H1 (cell line): Measurements from ENCODE around the gene REPS1. TPM values are rescaled to one million over a fixed set of nuclear protein-coding genes. Genes with fewer than 3 reads are reported as not detected.
A peak's percentile ranks its signal among the peaks of the same experiment; 100 is the strongest.

Experiments
- CTCF ChIA-PET: fragments of 300-600 bp; sonication (Branson Sonifier 250); formaldehyde crosslinking; loops from one replicate; lab custom pipeline; 2021; ENCODE audit not compliant: partially characterized antibody; lab: Charles Lee
- POLR2A ChIA-PET: fragments of 300-600 bp; sonication (Branson Sonifier 250); formaldehyde crosslinking; loops from one replicate; lab custom pipeline; 2021; ENCODE audit warnings: inconsistent platforms; ENCODE audit not compliant: partially characterized antibody; lab: Charles Lee
- DNase-seq, 2 experiments: peaks; one replicate each; pipeline versions ENCODE4 v3.0.0 to v3.0.0-alpha.2; 2010 to 2022; ENCODE audit warnings: low spot score in 2 of 2, low read depth in 1 of 2, mixed read lengths in 1 of 2
- FAIRE-seq: peaks from 2 replicates; lab custom pipeline; 2011; peaks lifted over from hg19 to GRCh38; lab: Jason Lieb, UNC
- H2AFZ ChIP-seq: 2 replicates; pipeline ENCODE4 v1.8.1; 2012; ENCODE audit warnings: low read length, inconsistent platforms
- H2AK5ac ChIP-seq: 2 replicates; pipeline ENCODE4 v1.6.1; 2013; ENCODE audit warnings: low read depth, low read length
- H2BK120ac ChIP-seq: replicated peaks from 2 replicates; pipeline ENCODE3; 2013; ENCODE audit warnings: low read depth, low read length, inconsistent platforms
- H2BK12ac ChIP-seq: 2 replicates; pipeline ENCODE4 v1.6.1; 2013; ENCODE audit warnings: low read depth, low read length
- H2BK15ac ChIP-seq: 2 replicates; pipeline ENCODE4 v1.6.1; 2013; ENCODE audit warnings: low read length
- H2BK20ac ChIP-seq: 2 replicates; pipeline ENCODE4 v1.6.1; 2013; ENCODE audit warnings: low read length
- H2BK5ac ChIP-seq: 2 replicates; pipeline ENCODE4 v1.6.1; 2013; ENCODE audit warnings: low read depth, low read length
- H3K14ac ChIP-seq: 2 replicates; pipeline ENCODE4 v1.6.1; 2013; ENCODE audit warnings: inconsistent platforms; ENCODE audit not compliant: insufficient read length
- H3K18ac ChIP-seq: 2 replicates; pipeline ENCODE4 v1.6.1; 2013; ENCODE audit warnings: low read length; ENCODE audit errors: extremely low read depth
- H3K23ac ChIP-seq: 2 replicates; pipeline ENCODE4 v1.6.1; 2013; ENCODE audit warnings: inconsistent platforms; ENCODE audit not compliant: insufficient read length
- H3K23me2 ChIP-seq: 2 replicates; pipeline ENCODE4 v1.6.1; 2013; ENCODE audit warnings: low read depth, low read length
- H3K27ac ChIP-seq: 2 replicates; pipeline ENCODE4 v1.6.1; 2011; ENCODE audit warnings: low read depth, low read length, inconsistent platforms
- H3K27me3 ChIP-seq, 4 experiments: replicated peaks in 1 of 4; 1 replicate in 1 of 4; 2 replicates in 3 of 4; pipeline versions ENCODE4 v1.6.1 to v1.8.1; 2011 to 2013; ENCODE audit warnings: low read length in 3 of 4, mild to moderate bottlenecking in 3 of 4, inconsistent platforms in 2 of 4, mixed read lengths in 2 of 4, moderate library complexity in 1 of 4; ENCODE audit not compliant: control insufficient read depth in 3 of 4, insufficient read depth in 3 of 4; ENCODE audit errors: extremely low read depth in 1 of 4
- H3K36me3 ChIP-seq, 4 experiments: 2 replicates each; pipeline versions ENCODE4 v1.6.1 to v1.8.1; 2011 to 2013; ENCODE audit warnings: mild to moderate bottlenecking in 4 of 4, low read length in 3 of 4, moderate library complexity in 2 of 4, control low read depth in 1 of 4, inconsistent platforms in 1 of 4; ENCODE audit not compliant: insufficient read depth in 4 of 4, control insufficient read depth in 2 of 4
- H3K4ac ChIP-seq: replicated peaks from 2 replicates; pipeline ENCODE3; 2013; ENCODE audit warnings: low read length, low read depth, mixed read lengths, inconsistent platforms; ENCODE audit not compliant: insufficient read length
- H3K4me1 ChIP-seq, 4 experiments: replicated peaks in 1 of 4; 1 replicate in 1 of 4; 2 replicates in 3 of 4; pipeline versions ENCODE4 v1.6.1 to v1.8.1; 2011 to 2013; ENCODE audit warnings: low read length in 3 of 4, inconsistent platforms in 2 of 4, mixed read lengths in 1 of 4; ENCODE audit not compliant: insufficient read depth in 4 of 4, control insufficient read depth in 3 of 4
- H3K4me2 ChIP-seq, 2 experiments: 2 replicates each; pipeline versions ENCODE4 v1.6.1 to v1.8.1; 2011 to 2013; ENCODE audit warnings: low read depth in 2 of 2, low read length in 2 of 2, control low read depth in 1 of 2, inconsistent platforms in 1 of 2, mild to moderate bottlenecking in 1 of 2; ENCODE audit not compliant: insufficient read depth in 1 of 2
- H3K4me3 ChIP-seq, 4 experiments: fragments of 200-600, 300-600 bp in 1 of 4; sonication (generic), shearing (Covaris generic), sonication (Bioruptor Twin) in 1 of 4; 2 replicates each; pipeline versions ENCODE4 v1.5.1 to v1.8.1; 2011 to 2016; ENCODE audit warnings: low read length in 4 of 4, low read depth in 3 of 4, control low read depth in 2 of 4, inconsistent platforms in 2 of 4, mild to moderate bottlenecking in 2 of 4, mixed read lengths in 1 of 4, moderate library complexity in 1 of 4; ENCODE audit not compliant: insufficient read depth in 2 of 4; ENCODE audit errors: extremely low read depth in 1 of 4
- H3K56ac ChIP-seq: replicated peaks from 2 replicates; pipeline ENCODE3; 2013; ENCODE audit warnings: low read depth, mild to moderate bottlenecking, mixed read lengths, low read length, inconsistent platforms; ENCODE audit not compliant: insufficient read length
- H3K79me1 ChIP-seq: 2 replicates; pipeline ENCODE4 v1.6.1; 2013; ENCODE audit warnings: low read depth, low read length, control low read depth
- H3K79me2 ChIP-seq, 2 experiments: 2 replicates each; pipeline versions ENCODE4 v1.6.1 to v1.8.1; 2012 to 2013; ENCODE audit warnings: low read length in 2 of 2, mild to moderate bottlenecking in 2 of 2, inconsistent platforms in 1 of 2; ENCODE audit not compliant: insufficient read depth in 2 of 2, control insufficient read depth in 1 of 2
- H3K9ac ChIP-seq, 4 experiments: replicated peaks in 1 of 4; 1 replicate in 1 of 4; 2 replicates in 3 of 4; pipeline versions ENCODE4 v1.6.1 to v1.8.1; 2011 to 2013; ENCODE audit warnings: low read depth in 3 of 4, low read length in 3 of 4, control low read depth in 2 of 4, mild to moderate bottlenecking in 2 of 4, moderate library complexity in 2 of 4, inconsistent platforms in 1 of 4; ENCODE audit errors: extremely low read depth in 1 of 4
- H3K9me3 ChIP-seq, 2 experiments: 2 replicates each; pipeline versions ENCODE4 v1.6.1 to v1.8.1; 2012 to 2013; ENCODE audit warnings: mild to moderate bottlenecking in 2 of 2, moderate library complexity in 2 of 2, control low read depth in 1 of 2, inconsistent platforms in 1 of 2, low read depth in 1 of 2, low read length in 1 of 2, mixed read lengths in 1 of 2; ENCODE audit not compliant: insufficient read depth in 2 of 2
- H4K20me1 ChIP-seq, 2 experiments: replicated peaks in 1 of 2; 2 replicates each; pipeline versions ENCODE3 to v1.8.1; 2011 to 2013; ENCODE audit warnings: inconsistent platforms in 2 of 2, low read length in 2 of 2, mild to moderate bottlenecking in 1 of 2; ENCODE audit not compliant: insufficient read depth in 2 of 2, control insufficient read depth in 1 of 2
- H4K5ac ChIP-seq: 2 replicates; pipeline ENCODE4 v1.6.1; 2013; ENCODE audit warnings: low read length, low read depth, mixed read lengths, inconsistent platforms; ENCODE audit not compliant: insufficient read length
- H4K8ac ChIP-seq: 2 replicates; pipeline ENCODE4 v1.8.0; 2013; ENCODE audit warnings: mild to moderate bottlenecking, moderate library complexity, low read length, inconsistent platforms; ENCODE audit not compliant: insufficient read depth; ENCODE audit errors: extremely low read depth
- H4K91ac ChIP-seq: replicated peaks from 2 replicates; pipeline ENCODE3; 2013; ENCODE audit warnings: low read length, mixed read lengths, inconsistent platforms; ENCODE audit not compliant: insufficient read length
- BRCA1 ChIP-seq: IDR thresholded peaks from 2 replicates; pipeline ENCODE4 v1.6.1; 2012; ENCODE audit warnings: low read depth, low read length, improper control_type of control experiment
- CBX5 ChIP-seq: fragments of 300-800, 300-1000 bp; sonication (generic); IDR thresholded peaks from 2 replicates; pipeline ENCODE4 v1.7.1; 2016; ENCODE audit warnings: antibody characterized with exemption, low read length, low read depth
- HDAC2 ChIP-seq, 2 experiments: fragments of 300-600 bp in 1 of 2; sonication (generic) in 1 of 2; IDR thresholded peaks; 2 replicates each; pipeline ENCODE4 v1.6.1; 2011 to 2012; ENCODE audit warnings: low read depth in 2 of 2, low read length in 2 of 2, mild to moderate bottlenecking in 2 of 2, moderate library complexity in 2 of 2, borderline replicate concordance in 1 of 2, inconsistent platforms in 1 of 2
- MAFK ChIP-seq: IDR thresholded peaks from 2 replicates; pipeline ENCODE4 v1.6.1; 2012; ENCODE audit warnings: low read depth, mild to moderate bottlenecking, improper control_type of control experiment, low read length
- RAD21 ChIP-seq, 2 experiments: IDR thresholded peaks in 1 of 2; conservative IDR thresholded peaks in 1 of 2; 2 replicates each; pipeline ENCODE4 v1.6.1; 2011; ENCODE audit warnings: low read depth in 2 of 2, low read length in 2 of 2, improper control_type of control experiment in 1 of 2, inconsistent platforms in 1 of 2, mild to moderate bottlenecking in 1 of 2, moderate library complexity in 1 of 2
- RBBP5 ChIP-seq: IDR thresholded peaks from 2 replicates; pipeline ENCODE4 v1.7.1; 2012; ENCODE audit warnings: low read depth, mild to moderate bottlenecking, inconsistent platforms, low read length, moderate library complexity, borderline replicate concordance
- SAP30 ChIP-seq: fragments of 300-600 bp; sonication (generic); IDR thresholded peaks from 2 replicates; pipeline ENCODE4 v1.7.1; 2012; ENCODE audit warnings: low read length, moderate library complexity, mild to moderate bottlenecking, inconsistent platforms; ENCODE audit not compliant: insufficient read depth, insufficient replicate concordance
- TEAD4 ChIP-seq: IDR thresholded peaks from 2 replicates; pipeline ENCODE4 v1.6.1; 2012; ENCODE audit warnings: low read depth, low read length, inconsistent platforms, mixed read lengths
- YY1 ChIP-seq: IDR thresholded peaks from 2 replicates; pipeline ENCODE4 v1.6.1; 2011; ENCODE audit warnings: low read depth, mild to moderate bottlenecking, low read length
- WGBS, 2 experiments: shearing (Covaris generic) in 1 of 2; methylation state at CpG; one replicate each; pipeline versions ENCODE4 v1.1.6 to v1.1.7; 2013 to 2015; ENCODE audit warnings: low lambda C conversion rate in 2 of 2, mixed read lengths in 2 of 2, inconsistent platforms in 1 of 2, low coverage in 1 of 2, missing lambda C conversion rate in 1 of 2; ENCODE audit not compliant: insufficient replicate concordance in 2 of 2, insufficient coverage in 1 of 2, insufficient read length in 1 of 2; ENCODE audit errors: extremely low coverage in 1 of 2, missing lambda C conversion rate in 1 of 2; 5-methylcytosine and 5-hydroxymethylcytosine counted together
- polyA plus RNA-seq, 7 experiments: library from polyadenylated mRNA; depleted of rRNA in 3 of 7; stranded (reverse) in 5 of 7; unstranded in 2 of 7; fragments of >200 nt in 5 of 7; fragments of 200-250 nt in 2 of 7; gene quantifications; 1 replicate in 5 of 7; 2 replicates in 1 of 7; 4 replicates in 1 of 7; pipeline versions ENCODE4 v1.2.1 to v1.2.3, GENCODE V29; 2011 to 2013; ENCODE audit warnings: missing spikeins in 2 of 7, mixed read lengths in 2 of 7
- total RNA-seq: library from RNA; stranded (reverse); fragmentation: NEBNext Ultra II Directional; extraction: Animal tissue kit (Norgen Biotek cat#: 25700); gene quantifications from 2 replicates; pipeline ENCODE4 v1.2.1, GENCODE V29; 2021

The REPS1 gene
- total and polyA plus RNA-seq, 2 of the 8 experiments (the other 6 are each of a cell fraction or from before 2014, with no cell fraction given) = 52.1 to 68.9 TPM

DNA sequence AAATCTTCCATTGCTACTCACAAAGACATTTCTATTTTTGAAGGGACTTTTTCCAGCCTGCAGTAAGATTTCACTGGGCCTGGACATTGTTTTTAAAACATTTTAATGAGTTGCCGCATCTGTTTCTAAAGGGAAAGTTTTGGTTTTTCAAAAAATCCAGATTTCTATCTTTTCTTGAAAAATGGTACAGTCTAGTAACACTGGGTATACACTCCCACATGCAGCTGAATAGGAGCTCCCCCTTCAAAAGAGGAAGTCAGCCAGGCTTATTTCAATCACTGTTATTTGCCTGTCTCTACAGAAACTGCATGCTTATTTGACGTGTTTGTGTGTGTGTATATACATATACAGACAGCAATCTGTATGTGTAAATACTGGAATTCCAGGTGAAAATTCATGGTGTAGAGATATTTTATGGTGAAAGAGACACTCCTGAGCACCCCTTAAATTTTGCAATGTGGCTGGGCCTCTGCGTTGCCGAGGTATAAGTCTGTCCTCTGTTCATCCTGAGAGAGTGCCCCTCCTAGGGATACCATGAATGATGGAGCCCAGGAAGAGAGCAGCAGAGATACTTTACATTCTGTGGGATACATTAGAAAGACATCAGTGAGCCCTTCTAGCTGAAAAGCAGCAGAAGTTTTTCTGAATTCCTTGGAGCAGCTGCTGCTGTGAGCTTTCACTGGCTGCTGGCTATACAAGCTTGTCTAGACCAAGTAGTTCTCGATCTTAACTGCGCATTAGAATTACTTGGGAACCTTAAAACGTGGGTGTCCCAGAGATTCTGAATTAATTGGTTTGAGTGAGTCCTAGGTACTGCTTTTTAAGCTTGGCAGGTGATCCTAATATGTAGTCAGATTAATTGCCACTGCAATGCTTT, 28.5 kb upstream of the REPS1 start:
- Histone ChIP-seq H2BK20ac (no peak overlapping the region; the same call in 1 of the 2 replicates), H3K36me3 (no peaks in the 10 kb centered on the region), H3K4me1 (peaks cover 0 to 4% (median 1%) of the 10 kb centered on the region in 4 experiments; a peak in 2 of 7 replicates), H3K4me2 (no peak overlapping the region), H3K79me2 (no peaks in the 10 kb centered on the region), H2BK120ac (no peak overlapping the region), H3K14ac (no peak overlapping the region), H4K20me1 (no peaks in the 10 kb centered on the region), H4K91ac (no peak overlapping the region), H3K23me2 (no peaks in the 10 kb centered on the region; the same call in 1 of the 2 replicates), H2BK15ac (no peak overlapping the region), H3K9ac (no peak overlapping the region), H3K18ac (no peak overlapping the region), H3K56ac (no peak overlapping the region), H2BK5ac (no peak overlapping the region), H2AK5ac (no peak overlapping the region), H2BK12ac (no peak overlapping the region; the same call in 1 of the 2 replicates), H3K27ac (no peak overlapping the region), H2AFZ (no peak overlapping the region), H3K27me3 (no peaks in the 10 kb centered on the region), H3K23ac (no peak overlapping the region), H3K4me3 (no peak overlapping the region), H4K5ac (no peak overlapping the region), H4K8ac (no peak overlapping the region), H3K9me3 (no peaks in the 10 kb centered on the region), H3K79me1 (no peaks in the 10 kb centered on the region), H3K4ac (no peak overlapping the region)
- ChIA-PET CTCF (interaction anchor here (1.2 to 1.4 kb wide), 2 partner anchors 24 to 28 kb away, joined by 3 read pairs; partner anchors contain the start of gene REPS1), POLR2A (interaction anchor here (0.7 to 2.0 kb wide), 4 partner anchors 9 to 13 kb away, joined by 3 to 7 read pairs (median 4); no protein-coding TSS in a partner anchor)
- no peak for FAIRE-seq
- DNase-seq = peak in 1 of 2 experiments; percentile 37
- WGBS, 2 experiments = 80% methylated on average over 7 of the region's 7 CpGs; no CpG with 5 or more reads in 1 of the 2 experiments
- TF ChIP-seq TEAD4 (no peak), CBX5 (no peak), BRCA1 (no peak), SAP30 (no peak), MAFK (no peak), YY1 (no peak), RBBP5 (no peak), RAD21 (IDR thresholded peaks at IDR 0.05 in 1 of 2, conservative IDR thresholded peaks at IDR 0.05 in 1 of 2; ENCODE audit: low read depth in 2 of 2, low read length in 2 of 2) (no peak), HDAC2 (IDR thresholded peaks at IDR 0.05; ENCODE audit: borderline replicate concordance in 1 of 2, low read depth in 2 of 2, low read length in 2 of 2) (no peak)
